GM18511 (cell line): ENCODE results near the gene KCNK5.

Experiments
- ATAC-seq: cut with Tn5 transposase; IDR thresholded peaks from one replicate; pipeline ENCODE4 v1.9.1; 2021; ENCODE audit warnings: mild to moderate bottlenecking, moderate library complexity; ENCODE audit not compliant: unreplicated experiment

KCNK5 gene

GRCh38 chr6:39199976-39200375 lies 29.3 kb downstream of the KCNK5 start:
- no peak for ATAC-seq

- ATAC-seq: no peak
These were observed 29.9 kb downstream of the KCNK5 start for GRCh38 chr6:39199231-39199940.

GRCh38 chr6:39198528-39198927 lies 30.7 kb downstream of the KCNK5 start:
- ATAC-seq: no peak

DNA sequence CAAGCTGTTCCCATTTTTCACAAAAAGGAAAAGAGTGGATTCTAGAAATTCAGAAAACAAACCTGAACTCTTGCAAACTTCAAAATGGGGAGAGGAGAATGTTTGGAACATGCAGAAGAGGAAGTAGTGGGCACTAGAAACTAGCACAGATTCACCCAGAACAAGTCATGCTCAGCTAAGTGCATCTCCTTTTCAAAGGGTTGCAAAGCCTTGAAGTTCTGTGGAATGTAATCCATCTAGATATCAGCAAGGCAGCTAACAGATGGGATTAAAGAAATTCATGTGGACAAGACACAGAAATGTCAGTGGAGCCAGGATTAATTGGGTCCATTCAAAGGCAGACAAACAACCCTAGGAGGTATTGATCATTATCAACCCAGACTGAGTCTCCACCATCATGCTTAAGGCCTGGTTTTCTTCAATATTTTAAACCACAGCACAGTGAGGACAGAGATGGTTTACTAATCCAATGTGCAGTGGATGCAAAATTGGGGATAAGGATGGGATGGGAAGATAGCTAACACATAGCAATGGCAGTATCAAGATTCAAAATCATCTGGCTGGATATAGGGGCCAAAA lies 31.3 kb downstream of the KCNK5 start:
- ATAC-seq: no peak

DNA sequence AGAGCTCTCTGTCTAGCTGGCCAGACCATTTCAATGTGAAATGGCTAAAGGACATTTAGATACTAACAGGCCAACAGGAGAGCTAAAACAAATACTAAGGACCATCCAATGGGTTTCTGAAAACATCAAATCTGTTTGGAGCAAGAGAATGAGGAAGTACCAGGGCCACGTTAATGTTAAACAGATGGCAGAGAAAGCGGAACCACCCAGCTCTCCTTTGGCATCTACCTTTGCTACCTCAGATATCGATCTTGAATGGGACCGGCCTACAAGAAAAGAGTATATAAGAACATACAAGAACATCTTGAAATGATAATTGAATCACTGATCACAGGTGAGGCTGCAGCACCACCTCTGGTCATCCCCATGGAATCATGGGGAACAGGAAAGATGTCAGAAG lies 31.8 kb downstream of the KCNK5 start:
- no peak for ATAC-seq

DNA sequence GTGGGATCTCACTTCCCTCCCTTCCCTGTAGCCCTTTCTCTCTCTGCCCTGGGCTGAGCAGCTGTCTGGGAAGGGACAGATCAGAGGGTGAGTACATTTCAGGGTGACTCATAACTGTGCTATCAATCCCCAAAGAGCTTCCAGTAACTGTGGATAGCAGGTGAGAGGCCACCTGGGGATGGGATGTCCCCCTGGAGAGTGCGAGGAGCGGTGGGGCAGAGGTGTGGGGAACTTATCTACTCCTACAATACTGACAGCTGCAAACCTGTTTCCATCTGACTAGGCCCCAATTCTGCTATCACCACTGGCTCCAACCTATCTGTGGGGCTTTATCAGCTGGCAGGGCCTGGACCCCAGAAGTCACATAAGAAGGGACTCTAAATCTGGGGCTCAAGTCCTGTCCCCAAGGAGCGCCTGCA lies 32.6 kb downstream of the KCNK5 start:
- ATAC-seq: no peak

DNA sequence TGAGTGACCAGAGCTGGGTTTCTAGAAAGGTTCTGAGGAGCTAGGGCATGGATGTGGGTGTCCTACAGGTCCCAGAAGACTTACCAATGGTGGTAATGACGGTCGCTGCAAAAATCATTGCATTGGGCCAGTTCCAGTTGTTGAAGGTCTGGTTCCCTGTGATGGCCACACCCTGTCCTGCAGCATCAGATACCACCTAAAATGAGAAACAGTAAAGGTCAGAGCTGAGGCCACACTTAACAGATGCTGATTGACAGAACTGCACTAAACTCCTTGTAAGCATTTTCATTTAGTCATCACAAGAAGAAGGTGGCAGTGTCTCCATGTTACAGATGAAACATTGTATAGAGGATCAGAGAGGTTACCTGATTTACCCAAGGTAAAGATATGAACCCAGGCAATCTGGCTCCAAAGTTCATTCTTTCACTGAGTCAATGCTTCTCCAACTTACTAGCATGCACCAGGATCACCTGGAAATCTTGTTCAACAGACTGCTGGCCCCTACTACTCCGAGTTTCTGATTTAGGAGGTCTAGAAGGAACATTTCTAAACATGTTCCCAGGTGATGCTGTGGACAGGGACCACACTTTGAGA lies 33.4 kb downstream of the KCNK5 start:
- ATAC-seq: no peak

GRCh38 chr6:39194466-39194865 lies 34.8 kb downstream of the KCNK5 start:
- no peak for ATAC-seq

DNA sequence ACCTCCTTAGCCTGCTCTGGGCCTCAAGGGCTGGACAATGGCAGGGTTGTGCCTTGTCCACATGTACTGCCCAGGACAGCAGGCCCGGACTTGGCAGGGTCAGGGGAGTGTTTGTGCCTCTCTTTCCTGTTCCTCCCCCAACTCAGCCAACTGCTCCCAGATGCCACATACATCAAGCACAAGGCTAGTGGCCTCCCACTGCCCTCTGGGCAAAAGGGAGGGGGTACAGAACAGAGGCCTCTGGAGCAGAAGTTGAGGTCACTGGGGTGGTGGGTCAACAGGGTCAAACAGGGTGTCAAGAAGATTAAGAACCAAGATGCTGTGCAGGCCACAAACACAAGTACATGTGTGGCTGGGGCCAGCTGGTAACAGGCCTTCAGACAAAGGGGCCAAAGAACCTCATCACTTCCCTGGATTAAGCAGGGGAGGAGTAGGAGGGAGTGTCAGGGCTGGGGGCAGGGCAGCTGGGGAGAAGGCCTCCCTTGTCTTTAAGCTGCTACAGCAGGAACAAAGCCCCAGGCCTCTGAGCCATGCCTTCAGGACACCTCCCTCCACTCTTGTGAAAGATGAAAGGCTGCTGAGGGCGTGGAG lies 36.0 kb downstream of the KCNK5 start:
- no peak for ATAC-seq

- no peak for ATAC-seq
These were observed 36.5 kb downstream of the KCNK5 start for GRCh38 chr6:39192736-39193135.

DNA sequence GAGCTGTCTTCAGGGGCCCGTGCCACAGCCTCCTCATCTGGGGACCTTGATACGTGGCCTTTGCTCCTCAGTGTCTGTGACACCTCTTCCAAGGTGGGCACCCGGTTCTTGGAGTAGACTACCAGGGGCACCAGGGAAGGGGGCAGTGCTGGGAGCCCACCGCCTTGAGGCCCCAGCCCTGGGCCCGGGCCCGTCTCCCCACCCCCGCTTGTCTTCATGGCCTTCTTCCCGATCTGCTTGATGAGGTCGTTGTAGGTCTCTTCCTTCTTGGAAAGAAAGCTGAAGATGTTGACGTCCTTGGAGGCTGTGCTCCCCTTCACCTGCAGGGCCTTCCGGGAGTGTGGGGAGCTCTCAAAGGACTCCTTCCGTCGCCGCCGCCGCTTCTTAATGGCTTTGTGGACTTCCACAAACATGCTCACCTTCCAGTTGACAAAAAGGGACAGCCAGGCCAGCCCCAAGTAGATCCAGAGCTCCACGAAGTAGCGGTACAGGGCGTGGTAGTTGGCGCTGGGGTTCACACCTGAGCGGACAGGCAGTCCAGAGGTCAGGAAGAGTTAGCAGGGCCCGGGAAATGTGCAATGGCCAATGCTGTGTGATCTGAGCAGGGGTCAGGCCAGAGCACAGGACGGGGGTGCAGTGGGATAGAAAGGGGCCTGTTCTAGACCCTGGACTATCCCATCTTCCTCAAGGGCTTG lies 37.9 kb downstream of the KCNK5 start:
- ATAC-seq: no peak

DNA sequence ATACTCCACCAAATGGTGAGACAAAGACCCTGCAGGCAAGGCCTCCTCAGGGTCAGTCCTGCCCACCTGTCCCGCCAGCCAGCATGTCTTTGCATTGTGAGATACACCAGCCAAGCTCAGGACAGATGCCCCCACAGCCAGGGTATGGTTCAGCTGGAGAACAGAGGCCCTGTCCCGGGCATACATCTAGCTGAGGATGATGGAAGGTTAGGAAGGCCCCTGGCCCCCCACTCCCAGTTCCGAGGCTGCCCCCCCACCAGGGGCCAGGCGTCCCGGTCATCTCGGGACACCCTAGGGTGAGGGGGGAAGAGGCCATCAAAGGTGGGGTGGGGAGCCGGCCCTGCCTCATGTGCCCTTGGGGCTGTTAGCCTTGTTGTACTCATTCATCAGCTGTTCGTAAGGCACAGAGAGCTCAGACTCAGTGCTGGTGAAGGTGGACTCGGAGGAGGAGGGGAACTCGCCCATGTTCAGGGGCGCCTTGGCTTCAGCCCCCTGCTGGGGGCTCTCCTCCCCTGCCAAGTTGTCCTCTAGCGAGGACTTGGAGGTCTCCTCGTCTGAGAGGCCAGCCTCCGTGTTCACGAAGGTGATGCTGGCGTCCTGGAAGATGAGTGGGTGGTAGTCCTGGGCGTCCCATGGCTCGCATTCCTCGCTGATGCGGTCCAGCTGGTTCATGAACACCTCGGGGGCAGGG lies 38.6 kb downstream of the KCNK5 start:
- ATAC-seq: no peak

- no peak for ATAC-seq
These were observed 39.2 kb downstream of the KCNK5 start for GRCh38 chr6:39189915-39190544.

DNA sequence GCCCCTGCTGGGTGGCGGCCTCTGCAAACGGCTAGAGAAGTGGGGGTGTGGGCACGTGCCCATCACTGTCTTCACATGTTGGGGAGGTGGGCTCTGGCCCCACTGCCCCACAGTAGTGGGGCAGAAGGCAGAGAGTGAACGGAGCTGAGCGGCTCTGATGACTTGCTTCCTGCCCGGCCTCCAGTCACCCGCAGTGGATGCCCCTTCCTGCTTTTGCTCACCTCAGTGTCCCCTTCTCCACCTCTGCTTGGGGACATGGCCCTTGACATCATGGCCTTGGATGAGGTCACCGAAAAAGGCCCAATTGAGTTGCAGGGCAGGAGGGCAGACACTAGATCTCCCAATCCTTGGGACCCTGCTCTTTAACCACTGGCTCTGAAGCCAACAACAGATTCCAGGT lies 40.1 kb downstream of the KCNK5 start:
- no peak for ATAC-seq

DNA sequence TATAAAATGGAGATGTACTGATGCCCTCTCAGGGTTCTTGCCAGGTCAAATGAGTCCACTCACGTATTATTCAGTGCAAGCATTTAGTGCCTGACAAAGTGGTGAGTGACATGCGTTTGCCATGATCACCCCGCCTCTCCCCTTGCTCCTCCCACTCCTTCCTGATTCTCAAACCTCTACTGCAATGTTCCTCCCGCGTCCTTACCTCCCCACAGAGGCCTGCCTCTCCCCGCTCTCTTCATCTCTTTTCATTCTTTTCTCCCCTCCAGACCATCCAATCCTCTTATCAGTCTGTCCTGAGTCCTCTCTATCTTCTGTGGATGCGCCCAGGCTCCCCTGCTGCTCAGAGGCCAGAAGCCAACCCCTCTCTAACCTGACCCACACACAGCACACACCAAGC lies 40.7 kb downstream of the KCNK5 start:
- ATAC-seq: no peak

GRCh38 chr6:39188098-39188450 lies 41.2 kb downstream of the KCNK5 start:
- no peak for ATAC-seq

DNA sequence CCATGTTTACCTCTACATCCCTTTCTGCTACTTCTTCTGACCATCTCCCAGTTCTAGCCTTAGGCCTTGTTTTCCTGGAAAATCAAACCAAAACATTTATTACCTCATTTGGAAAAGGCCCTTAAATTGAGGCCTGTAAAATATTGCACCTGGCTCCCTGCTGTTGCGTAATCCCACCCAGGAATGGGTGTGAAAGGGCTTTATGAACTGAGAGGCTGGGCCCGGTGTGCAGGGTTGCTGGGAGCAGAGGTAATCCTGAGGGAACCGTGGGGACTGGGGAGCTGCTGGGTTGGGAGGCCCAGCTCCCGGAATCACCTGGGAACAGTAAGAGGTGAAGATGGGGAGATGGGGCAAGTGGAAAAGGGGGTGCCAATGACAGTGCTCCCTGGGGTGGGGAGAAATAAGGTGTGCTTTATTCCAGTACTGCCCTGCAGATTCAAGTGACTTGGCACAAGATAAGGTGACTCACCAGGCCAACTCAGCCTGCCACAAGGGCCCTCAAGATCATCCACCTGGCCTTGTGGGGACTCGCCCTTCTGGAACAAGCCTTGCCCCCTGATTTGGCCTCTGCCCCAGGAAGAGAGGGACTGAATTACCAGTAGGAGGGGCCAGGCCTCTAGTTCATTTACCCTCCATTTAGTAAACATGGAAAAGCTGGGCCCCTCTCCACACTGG lies 44.2 kb downstream of the KCNK5 start:
- no peak for ATAC-seq

- no peak for ATAC-seq
These were observed 46.7 kb downstream of the KCNK5 start for GRCh38 chr6:39182604-39183003.

GRCh38 chr6:39181826-39182225 lies 47.4 kb downstream of the KCNK5 start:
- ATAC-seq: no peak

DNA sequence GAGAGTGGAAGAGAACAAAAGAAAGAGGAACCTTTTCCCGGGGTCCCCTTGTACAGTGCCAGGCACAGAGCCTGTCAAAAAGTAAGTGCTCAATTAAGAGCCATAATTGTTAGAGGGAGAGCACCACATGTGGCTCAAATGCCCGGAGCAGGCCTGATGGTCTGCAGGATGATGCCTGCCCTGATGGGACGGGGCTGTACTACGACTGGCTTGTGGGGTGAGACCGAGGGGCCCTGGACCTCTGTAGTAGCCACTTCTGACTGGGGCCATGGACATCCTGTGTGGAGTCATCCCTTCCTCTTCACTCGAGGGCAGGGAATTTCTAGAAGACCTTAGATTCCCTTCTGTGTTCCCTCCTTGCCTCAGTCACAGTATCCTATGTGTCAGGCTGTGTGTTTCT lies 47.9 kb downstream of the KCNK5 start:
- no peak for ATAC-seq
